Uterus (tissue), 4 donors: Measurements from ENCODE around the gene TBC1D14. TPM values are rescaled to one million over a fixed set of nuclear protein-coding genes. Genes with fewer than 3 reads are reported as not detected.
A peak's percentile ranks its signal among the peaks of the same experiment; 100 is the strongest.

Source experiments
- DNase-seq, 2 donors: peaks; one replicate each; pipeline ENCODE4 v3.0.0-alpha.2; 2019 to 2020
- H3K27ac ChIP-seq, 2 donors: fragments of 200-600 bp; sonication (generic); 1 replicate in 1 of 2; 2 replicates in 1 of 2; pipeline ENCODE4 v1.5.1; 2016 to 2018
- H3K27me3 ChIP-seq, 2 donors: fragments of 200-600 bp; sonication (generic); one replicate each; pipeline ENCODE4 v1.5.1; 2018 to 2019; ENCODE audit warnings: control low read depth in 1 of 2
- H3K36me3 ChIP-seq, 2 donors: fragments of 200-600 bp; sonication (generic); one replicate each; pipeline ENCODE4 v1.5.1; 2019; ENCODE audit warnings: control low read depth in 1 of 2
- H3K4me1 ChIP-seq, 2 donors: fragments of 200-600 bp; sonication (generic); one replicate each; pipeline ENCODE4 v1.5.1; 2018 to 2019; ENCODE audit warnings: control low read depth in 1 of 2
- H3K4me3 ChIP-seq, 2 donors: fragments of 200-600 bp; sonication (generic); 1 replicate in 1 of 2; 2 replicates in 1 of 2; pipeline ENCODE4 v1.5.1; 2018 to 2019; ENCODE audit warnings: mild to moderate bottlenecking in 1 of 2
- H3K9me3 ChIP-seq, 2 donors: fragments of 200-600 bp; sonication (generic); one replicate each; pipeline ENCODE4 v1.5.1; 2019; ENCODE audit warnings: control low read depth in 1 of 2
- POLR2A ChIP-seq, 2 donors: fragments of 450-650 bp; IDR thresholded peaks; one replicate each; pipeline ENCODE4 v1.6.1; 2016; ENCODE audit warnings: antibody characterized with exemption in 2 of 2, mild to moderate bottlenecking in 1 of 2, moderate library complexity in 1 of 2
- intact Hi-C: fragments of 100-400 bp; cut with DNase I; formaldehyde crosslinking; loops from one replicate; pipeline ENCODE4 v1.15.1; 2023; ENCODE audit warnings: low total_unique reads
- total RNA-seq, 4 donors: library from RNA; depleted of rRNA in 3 of 4; stranded (reverse); fragments of >200 nt in 3 of 4; gene quantifications; one replicate each; pipeline versions ENCODE4 v1.1.0 to v1.2.4, GENCODE V29; 2014 to 2023
- TF ChIP-seq, protein P1 (sequence below), 4 experiments: fragments of 200-600 bp in 2 of 4; fragments of 450-650 bp in 2 of 4; sonication (generic) in 2 of 4; IDR thresholded peaks; one replicate each; pipeline ENCODE4 v1.5.1; 2016 to 2019; ENCODE audit warnings: antibody characterized with exemption in 4 of 4, mild to moderate bottlenecking in 2 of 4, moderate library complexity in 1 of 4
- donor health status: DM: yes; HTN: yes; CAD: no.

The TBC1D14 gene
- total RNA-seq, 4 donors from 2014 or later, result 16.9 to 61.2 (median 28.1) TPM

DNA sequence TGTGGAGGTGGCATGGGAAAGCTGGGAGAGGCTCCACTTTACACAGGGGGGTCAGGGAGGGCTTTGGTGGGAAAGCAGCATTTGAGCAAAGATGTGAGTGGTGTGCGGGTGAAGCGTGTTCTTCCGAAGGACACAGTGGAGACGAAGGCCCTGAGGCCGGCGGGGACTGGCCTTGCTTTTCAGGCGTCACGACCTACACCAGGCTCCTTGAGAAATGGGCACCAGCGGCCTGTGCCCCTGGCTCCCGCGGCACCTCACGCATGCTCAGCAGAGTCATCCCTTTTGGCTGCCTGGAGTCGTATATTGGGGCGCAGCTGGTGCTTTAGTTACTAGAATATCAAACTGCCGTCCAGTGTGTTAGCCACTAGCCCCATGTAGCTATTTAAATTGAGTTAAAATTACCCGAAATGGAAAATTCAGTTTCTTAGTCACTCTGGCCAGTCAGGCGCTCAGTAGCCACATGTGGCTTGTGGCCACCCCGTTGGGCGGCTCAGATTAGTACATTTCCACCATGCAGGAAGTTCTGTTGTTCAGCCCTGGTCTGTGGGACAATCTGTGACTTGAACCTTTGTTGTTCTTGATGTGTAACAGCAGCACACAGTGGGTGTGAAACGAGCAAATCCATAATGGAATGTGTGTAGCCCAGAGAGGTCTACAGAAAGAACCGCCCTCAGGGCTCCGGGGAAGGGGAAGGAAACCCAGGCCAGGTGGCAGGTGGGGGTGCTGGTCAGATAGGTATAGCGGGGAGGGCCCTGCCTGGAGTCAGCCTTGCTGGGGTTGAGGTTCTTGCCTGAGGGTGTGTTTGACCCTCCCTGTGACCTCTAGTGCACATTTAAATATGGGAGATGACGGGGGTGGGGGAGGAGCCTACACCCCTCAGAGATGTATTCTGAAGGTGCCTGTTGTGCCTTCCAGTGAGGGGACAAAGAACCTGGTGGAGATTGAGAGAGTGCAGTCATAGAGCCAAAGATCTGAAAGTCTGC lies 30.4 kb downstream of the TBC1D14 start:
- H3K27ac ChIP-seq, result peak overlapping the region in 1 of 2 donors; percentile 71
- TF ChIP-seq, protein P1, sequence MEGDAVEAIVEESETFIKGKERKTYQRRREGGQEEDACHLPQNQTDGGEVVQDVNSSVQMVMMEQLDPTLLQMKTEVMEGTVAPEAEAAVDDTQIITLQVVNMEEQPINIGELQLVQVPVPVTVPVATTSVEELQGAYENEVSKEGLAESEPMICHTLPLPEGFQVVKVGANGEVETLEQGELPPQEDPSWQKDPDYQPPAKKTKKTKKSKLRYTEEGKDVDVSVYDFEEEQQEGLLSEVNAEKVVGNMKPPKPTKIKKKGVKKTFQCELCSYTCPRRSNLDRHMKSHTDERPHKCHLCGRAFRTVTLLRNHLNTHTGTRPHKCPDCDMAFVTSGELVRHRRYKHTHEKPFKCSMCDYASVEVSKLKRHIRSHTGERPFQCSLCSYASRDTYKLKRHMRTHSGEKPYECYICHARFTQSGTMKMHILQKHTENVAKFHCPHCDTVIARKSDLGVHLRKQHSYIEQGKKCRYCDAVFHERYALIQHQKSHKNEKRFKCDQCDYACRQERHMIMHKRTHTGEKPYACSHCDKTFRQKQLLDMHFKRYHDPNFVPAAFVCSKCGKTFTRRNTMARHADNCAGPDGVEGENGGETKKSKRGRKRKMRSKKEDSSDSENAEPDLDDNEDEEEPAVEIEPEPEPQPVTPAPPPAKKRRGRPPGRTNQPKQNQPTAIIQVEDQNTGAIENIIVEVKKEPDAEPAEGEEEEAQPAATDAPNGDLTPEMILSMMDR (IDR thresholded peaks at IDR 0.05), result no peak

DNA sequence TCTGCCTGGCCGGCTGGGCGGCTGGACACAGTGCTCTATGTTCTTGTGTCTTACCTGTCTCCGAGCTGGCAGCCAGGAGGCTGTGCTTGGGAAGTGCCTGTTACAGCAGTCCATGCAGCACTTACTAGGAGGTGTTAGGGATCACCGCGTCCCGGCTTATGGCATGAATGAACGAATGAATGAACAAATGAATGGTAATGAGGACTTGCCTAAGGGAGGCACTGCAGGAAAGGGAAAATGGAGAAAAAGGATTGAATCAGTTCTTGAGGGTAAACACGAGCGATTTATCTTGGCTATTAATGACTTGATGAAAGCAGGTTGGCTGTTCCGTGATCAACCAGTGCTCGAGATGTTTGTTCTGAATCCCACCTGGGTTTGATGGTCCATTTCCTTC lies 31.1 kb downstream of the TBC1D14 start:
- no peak for TF ChIP-seq POLR2A (IDR thresholded peaks at IDR 0.05)
- TF ChIP-seq, protein P1 (IDR thresholded peaks at IDR 0.05), result no peak
- peaks cover 0 to 8% of the 10 kb centered on the region in 2 donors for H3K4me1 ChIP-seq
- no peaks in the 10 kb centered on the region for H3K27me3 ChIP-seq
- no peak overlapping the region for H3K4me3 ChIP-seq
- H3K9me3 ChIP-seq, result no peaks in the 10 kb centered on the region
- intact Hi-C loops, result no loop called here
- no peak for DNase-seq
- peak overlapping the region in 1 of 2 donors; percentile 71 for H3K27ac ChIP-seq
- no peaks in the 10 kb centered on the region for H3K36me3 ChIP-seq

More for the DNA sequence above, 30.4 kb downstream of the TBC1D14 start:
- intact Hi-C loops, result loop anchor here (10.0 kb wide), 1 partner anchor 385 kb away; no protein-coding TSS in a partner anchor
- Histone ChIP-seq H3K9me3 (no peaks in the 10 kb centered on the region), H3K4me1 (peaks cover 0 to 8% of the 10 kb centered on the region in 2 donors), H3K4me3 (no peak overlapping the region), H3K27me3 (no peaks in the 10 kb centered on the region), H3K36me3 (no peaks in the 10 kb centered on the region)
- no peak for DNase-seq

DNA sequence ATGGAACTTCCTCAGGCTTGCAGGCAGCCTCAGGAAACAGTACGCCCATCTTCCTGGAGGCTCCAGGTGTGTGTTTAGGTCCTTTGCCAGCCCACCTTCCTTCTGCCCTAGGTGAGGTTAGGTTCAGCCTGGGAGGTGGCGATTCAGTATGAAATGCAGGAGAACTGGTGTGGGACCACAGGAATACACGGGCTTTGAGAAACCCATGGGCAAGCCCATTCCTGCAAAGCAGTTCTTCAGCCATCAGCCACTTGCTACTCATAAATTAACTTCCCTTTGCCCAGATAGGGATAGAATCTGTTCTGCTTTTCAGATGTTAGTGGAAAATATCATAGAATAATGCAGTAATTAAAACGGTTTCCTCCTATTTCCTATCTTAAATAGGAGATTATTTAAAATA lies 32.2 kb downstream of the TBC1D14 start:
- peak overlapping the region; percentile 71 to 73 for H3K27ac ChIP-seq
- H3K4me3 ChIP-seq, result no peak overlapping the region
- no peaks in the 10 kb centered on the region for H3K27me3 ChIP-seq
- intact Hi-C loops, result no loop called here
- H3K9me3 ChIP-seq, result no peaks in the 10 kb centered on the region
- peaks cover 0 to 8% of the 10 kb centered on the region in 2 donors for H3K4me1 ChIP-seq
- H3K36me3 ChIP-seq, result no peaks in the 10 kb centered on the region
- no peak for DNase-seq
- TF ChIP-seq, protein P1 (IDR thresholded peaks at IDR 0.05), result no peak
- TF ChIP-seq POLR2A (IDR thresholded peaks at IDR 0.05), result no peak

DNA sequence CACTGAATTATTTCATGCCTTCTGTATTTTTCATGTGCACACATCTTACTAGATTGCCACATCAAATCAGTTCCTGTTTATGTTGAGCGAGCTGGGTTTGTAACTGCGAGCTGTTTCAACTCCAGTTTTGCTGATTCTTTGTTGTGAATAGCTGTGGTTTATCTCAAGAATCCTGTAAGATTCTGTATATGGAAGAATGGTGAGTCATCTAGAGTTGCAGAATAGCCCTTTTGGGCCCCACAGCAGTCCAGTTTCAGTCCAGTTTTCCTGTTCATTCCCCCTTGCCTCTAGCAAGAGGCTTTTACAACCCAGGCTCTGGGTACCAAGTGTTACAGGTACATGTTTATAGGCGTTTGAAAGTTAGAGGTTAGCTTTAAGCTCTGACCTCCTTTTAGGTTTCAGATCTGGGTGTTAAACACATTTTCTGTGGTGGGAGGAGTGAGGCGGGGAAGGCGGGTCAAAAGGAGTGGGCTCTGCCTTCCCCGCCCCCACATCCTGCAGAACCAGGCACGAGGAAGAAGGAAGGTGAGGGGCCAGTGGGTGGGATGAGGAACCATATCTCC lies 32.7 kb downstream of the TBC1D14 start:
- peak overlapping the region; percentile 73 to 76 for H3K27ac ChIP-seq
- peaks cover 0 to 8% of the 10 kb centered on the region in 2 donors for H3K4me1 ChIP-seq
- no peaks in the 10 kb centered on the region for H3K9me3 ChIP-seq
- no peaks in the 10 kb centered on the region for H3K27me3 ChIP-seq
- TF ChIP-seq, protein P1 (IDR thresholded peaks at IDR 0.05), result no peak
- no peak for TF ChIP-seq POLR2A (IDR thresholded peaks at IDR 0.05)
- intact Hi-C loops, result no loop called here
- H3K36me3 ChIP-seq, result no peaks in the 10 kb centered on the region
- no peak overlapping the region for H3K4me3 ChIP-seq
- peak; percentile 37 to 51 for DNase-seq
